ENCODE measurements around the gene SLC35E1.

The SLC35E1 gene

DNA sequence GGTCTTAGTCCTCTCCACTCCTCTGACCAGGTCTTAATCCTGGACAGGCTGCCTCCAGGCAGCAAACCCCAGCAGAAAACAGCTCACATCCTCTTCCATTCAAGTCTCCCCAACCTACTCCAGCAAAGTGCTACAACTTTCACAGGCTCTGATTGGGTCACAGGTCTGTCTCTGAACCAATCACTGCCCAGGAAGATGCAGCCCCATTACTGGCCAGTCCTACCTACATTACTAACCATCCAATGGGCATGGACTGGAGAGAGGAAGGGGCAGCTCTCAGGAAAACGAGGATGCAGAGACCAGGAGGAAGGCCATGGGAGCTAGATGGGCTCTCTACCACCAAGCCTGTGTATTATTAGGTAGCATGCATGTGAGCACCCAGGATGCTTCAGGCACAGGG, 43.6 kb upstream of the SLC35E1 start:
- peaks cover 7% of the 10 kb centered on the region for H3K4me1 ChIP-seq
- H3K27me3 ChIP-seq, result no peaks in the 10 kb centered on the region
- no peak overlapping the region for H3K4me3 ChIP-seq (ENCODE audit: low read depth, low read length)
- DNase-seq, result no peak
- TF ChIP-seq, protein P1, sequence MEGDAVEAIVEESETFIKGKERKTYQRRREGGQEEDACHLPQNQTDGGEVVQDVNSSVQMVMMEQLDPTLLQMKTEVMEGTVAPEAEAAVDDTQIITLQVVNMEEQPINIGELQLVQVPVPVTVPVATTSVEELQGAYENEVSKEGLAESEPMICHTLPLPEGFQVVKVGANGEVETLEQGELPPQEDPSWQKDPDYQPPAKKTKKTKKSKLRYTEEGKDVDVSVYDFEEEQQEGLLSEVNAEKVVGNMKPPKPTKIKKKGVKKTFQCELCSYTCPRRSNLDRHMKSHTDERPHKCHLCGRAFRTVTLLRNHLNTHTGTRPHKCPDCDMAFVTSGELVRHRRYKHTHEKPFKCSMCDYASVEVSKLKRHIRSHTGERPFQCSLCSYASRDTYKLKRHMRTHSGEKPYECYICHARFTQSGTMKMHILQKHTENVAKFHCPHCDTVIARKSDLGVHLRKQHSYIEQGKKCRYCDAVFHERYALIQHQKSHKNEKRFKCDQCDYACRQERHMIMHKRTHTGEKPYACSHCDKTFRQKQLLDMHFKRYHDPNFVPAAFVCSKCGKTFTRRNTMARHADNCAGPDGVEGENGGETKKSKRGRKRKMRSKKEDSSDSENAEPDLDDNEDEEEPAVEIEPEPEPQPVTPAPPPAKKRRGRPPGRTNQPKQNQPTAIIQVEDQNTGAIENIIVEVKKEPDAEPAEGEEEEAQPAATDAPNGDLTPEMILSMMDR (IDR thresholded peaks at IDR 0.05; ENCODE audit: low read depth, low read length), result no peak
- no peaks in the 10 kb centered on the region for H3K9me3 ChIP-seq
- no peaks in the 10 kb centered on the region for H3K36me3 ChIP-seq

DNA sequence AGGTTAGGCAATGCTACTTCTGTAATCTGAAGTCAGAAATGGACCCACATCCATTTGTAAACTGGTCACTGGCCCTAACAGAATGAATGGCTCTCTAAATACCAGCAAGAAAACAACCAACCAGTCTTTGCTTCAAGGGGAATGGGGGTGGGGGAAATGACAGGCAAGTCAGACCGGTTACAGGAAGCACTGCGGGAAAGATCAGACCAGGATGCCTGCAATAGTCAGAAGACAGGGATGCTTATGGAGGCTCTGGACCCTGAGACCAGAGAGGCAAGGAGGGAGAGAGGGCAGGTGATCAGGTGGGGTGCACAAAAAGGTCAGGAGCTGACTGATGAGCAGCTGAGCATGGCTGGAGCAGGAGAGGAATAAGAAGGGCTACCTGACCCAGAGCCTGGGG, 42.7 kb upstream of the SLC35E1 start:
- peaks cover 7% of the 10 kb centered on the region for H3K4me1 ChIP-seq
- no peak for DNase-seq

DNA sequence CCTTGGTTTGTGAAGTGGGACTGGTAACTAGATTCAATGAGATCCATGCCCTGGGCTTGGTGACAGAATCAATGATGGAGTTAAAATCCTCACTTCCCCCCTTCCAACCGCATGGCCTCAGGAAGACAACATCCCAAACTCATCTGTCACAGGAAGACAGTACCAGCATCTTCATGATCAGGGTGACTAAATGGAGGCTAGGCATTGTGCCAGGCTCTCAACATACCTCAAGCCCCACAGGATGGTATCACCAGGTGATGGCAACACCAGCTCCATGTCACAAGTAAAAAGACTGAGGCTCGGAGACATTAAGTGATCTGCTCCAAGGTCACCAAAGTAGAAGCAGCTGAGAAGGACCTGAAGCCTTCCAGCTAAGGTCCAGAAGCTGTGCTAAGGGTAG, 41.6 kb upstream of the SLC35E1 start:
- TF ChIP-seq, protein P1 (IDR thresholded peaks at IDR 0.05; ENCODE audit: low read depth, low read length), result no peak
- H3K4me1 ChIP-seq, result peaks cover 3% of the 10 kb centered on the region
- H3K9me3 ChIP-seq, result no peaks in the 10 kb centered on the region
- no peaks in the 10 kb centered on the region for H3K36me3 ChIP-seq
- no peaks in the 10 kb centered on the region for H3K27me3 ChIP-seq
- H3K4me3 ChIP-seq (ENCODE audit: low read depth, low read length), result no peak overlapping the region
- no peak for DNase-seq

More for the DNA sequence above, 42.7 kb upstream of the SLC35E1 start:
- Histone ChIP-seq H3K4me3 (ENCODE audit: low read depth, low read length) (no peak overlapping the region), H3K9me3 (no peaks in the 10 kb centered on the region), H3K27me3 (no peaks in the 10 kb centered on the region), H3K36me3 (no peaks in the 10 kb centered on the region)
- TF ChIP-seq, protein P1 (IDR thresholded peaks at IDR 0.05; ENCODE audit: low read depth, low read length), result no peak

DNA sequence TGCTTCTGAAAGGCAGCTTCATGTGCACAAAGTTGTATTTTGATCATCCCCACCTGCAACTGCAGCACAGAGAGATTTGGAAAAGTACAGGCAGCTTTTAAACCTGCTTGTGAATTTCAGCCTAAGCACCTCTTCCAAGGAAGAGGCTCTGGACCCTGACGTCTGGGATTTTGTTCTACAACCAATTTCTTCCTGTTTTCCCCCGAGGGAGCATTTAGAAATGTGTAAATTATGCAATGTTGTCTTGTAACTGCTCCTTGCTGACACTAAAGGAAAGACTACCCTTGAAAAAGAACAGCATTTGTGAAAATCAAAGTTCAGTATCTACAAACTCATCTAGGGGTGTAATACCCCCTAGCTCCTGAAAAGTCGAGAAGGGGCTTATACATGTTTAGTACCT, 40.4 kb upstream of the SLC35E1 start:
- no peaks in the 10 kb centered on the region for H3K4me1 ChIP-seq
- no peak for DNase-seq
- H3K4me3 ChIP-seq (ENCODE audit: low read depth, low read length), result no peak overlapping the region
- H3K9me3 ChIP-seq, result no peaks in the 10 kb centered on the region
- TF ChIP-seq, protein P1 (IDR thresholded peaks at IDR 0.05; ENCODE audit: low read depth, low read length), result no peak
- H3K36me3 ChIP-seq, result no peaks in the 10 kb centered on the region
- no peaks in the 10 kb centered on the region for H3K27me3 ChIP-seq

DNA sequence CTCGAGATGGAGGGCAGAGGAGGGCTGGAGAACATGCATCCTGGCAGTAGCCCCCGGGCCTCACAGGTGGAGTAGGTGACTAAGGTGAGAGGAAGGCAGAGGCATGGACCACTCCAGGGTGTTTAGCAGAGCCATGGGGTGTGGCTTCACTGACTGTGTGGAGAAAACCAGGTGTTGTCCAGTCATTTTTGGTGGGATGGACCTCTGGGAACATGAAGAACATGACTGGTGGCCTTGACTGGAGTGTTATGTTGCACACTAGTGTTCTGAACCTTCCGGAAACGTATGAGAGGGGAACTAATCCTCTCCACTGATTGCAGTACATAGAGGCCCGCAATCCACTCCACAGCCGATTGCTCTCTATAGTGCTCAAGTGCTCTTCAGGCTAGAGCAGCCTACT, 38.9 kb upstream of the SLC35E1 start:
- TF ChIP-seq, protein P1 (IDR thresholded peaks at IDR 0.05; ENCODE audit: low read depth, low read length), result no peak
- no peak for DNase-seq
- no peaks in the 10 kb centered on the region for H3K27me3 ChIP-seq
- peaks cover 4% of the 10 kb centered on the region for H3K4me1 ChIP-seq
- no peaks in the 10 kb centered on the region for H3K9me3 ChIP-seq
- H3K36me3 ChIP-seq, result no peaks in the 10 kb centered on the region
- H3K4me3 ChIP-seq (ENCODE audit: low read depth, low read length), result no peak overlapping the region

DNA sequence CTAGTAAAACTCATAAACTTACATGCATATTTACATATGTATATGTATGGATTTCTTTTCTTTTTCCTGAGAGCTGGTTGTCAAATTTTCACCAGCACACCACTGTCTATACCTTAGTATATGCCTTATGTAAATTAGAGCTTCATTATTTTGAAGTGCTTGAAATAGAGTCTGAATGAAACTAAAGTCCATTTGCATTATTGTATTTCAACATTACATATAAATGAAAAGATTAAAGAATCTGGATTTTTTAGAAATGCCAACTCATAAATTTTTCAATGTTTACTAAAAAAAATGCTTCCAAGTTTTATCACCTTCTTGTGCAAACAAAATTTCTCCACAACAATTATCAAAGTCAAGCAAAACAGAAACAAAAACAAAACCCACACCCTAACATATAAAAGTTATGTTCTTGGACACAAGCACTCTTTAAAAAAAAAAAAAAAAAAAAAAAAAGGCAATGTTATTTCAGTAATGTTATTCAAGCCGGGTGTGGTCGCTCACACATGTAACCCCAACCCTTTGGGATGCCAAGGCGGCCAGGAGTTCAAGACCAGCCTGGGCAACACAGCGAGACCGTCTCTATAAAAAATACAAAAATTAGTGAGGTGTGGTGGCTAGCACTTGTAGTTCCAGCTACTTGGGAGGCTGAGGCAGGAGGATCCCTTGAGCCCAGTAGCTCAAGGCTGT, 37.4 kb upstream of the SLC35E1 start:
- no peaks in the 10 kb centered on the region for H3K27me3 ChIP-seq
- H3K9me3 ChIP-seq, result no peaks in the 10 kb centered on the region
- TF ChIP-seq, protein P1 (IDR thresholded peaks at IDR 0.05; ENCODE audit: low read depth, low read length), result no peak
- no peak overlapping the region for H3K4me3 ChIP-seq (ENCODE audit: low read depth, low read length)
- H3K4me1 ChIP-seq, result peaks cover 14% of the 10 kb centered on the region
- no peaks in the 10 kb centered on the region for H3K36me3 ChIP-seq
- no peak for DNase-seq

Data from BE2C (cell line).